ENCODE measurements around the gene SUN1.

The SUN1 gene

GRCh38 chr7:833601-834258 is 1.5 kb downstream of the SUN1 start (continued):
- TF ChIP-seq CSDC2 (CRISPR knock-in tag; IDR thresholded peaks at IDR 0.05) (no peak), SNAI2 (CRISPR knock-in tag; IDR thresholded peaks at IDR 0.05) (no peak), ZFP30 (CRISPR knock-in tag; IDR thresholded peaks at IDR 0.05) (no peak), ZNF70 (CRISPR knock-in tag; IDR thresholded peaks at IDR 0.05) (no peak), TCF4 (CRISPR knock-in tag; IDR thresholded peaks at IDR 0.05; ENCODE audit: borderline replicate concordance) (no peak), ARNTL (CRISPR knock-in tag; IDR thresholded peaks at IDR 0.05; ENCODE audit: borderline replicate concordance, low read depth) (no peak)

GRCh38 chr7:834277-834676 is 2.0 kb downstream of the SUN1 start:
- no peak for ATAC-seq
- TF ChIP-seq ZNF565 (CRISPR knock-in tag; conservative IDR thresholded peaks at IDR 0.05; ENCODE audit: low read depth) (no peak), ZNF70 (CRISPR knock-in tag; IDR thresholded peaks at IDR 0.05) (no peak), TSHZ2 (CRISPR knock-in tag; IDR thresholded peaks at IDR 0.05) (no peak), ZFP3 (CRISPR knock-in tag; IDR thresholded peaks at IDR 0.05) (no peak)

GRCh38 chr7:835021-835420 is 2.7 kb downstream of the SUN1 start:
- no peak for ATAC-seq
- no peak for TF ChIP-seq PPARA (CRISPR knock-in tag; IDR thresholded peaks at IDR 0.05; ENCODE audit: borderline replicate concordance)
- no peak for TF ChIP-seq ZNF565 (CRISPR knock-in tag; conservative IDR thresholded peaks at IDR 0.05; ENCODE audit: low read depth)
- TF ChIP-seq ZC3H10 (CRISPR knock-in tag; IDR thresholded peaks at IDR 0.05): no peak

GRCh38 chr7:835485-836401 is 3.5 kb downstream of the SUN1 start:
- TF ChIP-seq PATZ1 (CRISPR knock-in tag; IDR thresholded peaks at IDR 0.05; ENCODE audit: borderline replicate concordance) (no peak), OSR1 (CRISPR knock-in tag; IDR thresholded peaks at IDR 0.05) (no peak), CSDC2 (CRISPR knock-in tag; IDR thresholded peaks at IDR 0.05) (no peak), RARB (CRISPR knock-in tag; IDR thresholded peaks at IDR 0.05) (no peak), TOX (CRISPR knock-in tag; IDR thresholded peaks at IDR 0.05; ENCODE audit: borderline replicate concordance) (no peak), GLIS3 (CRISPR knock-in tag; IDR thresholded peaks at IDR 0.05) (no peak), ZNF8 (CRISPR knock-in tag; IDR thresholded peaks at IDR 0.05) (no peak), ZFP30 (CRISPR knock-in tag; IDR thresholded peaks at IDR 0.05) (no peak)
- no peak for ATAC-seq

GRCh38 chr7:836429-836828 is 4.2 kb downstream of the SUN1 start:
- no peak for TF ChIP-seq PPARA (CRISPR knock-in tag; IDR thresholded peaks at IDR 0.05; ENCODE audit: borderline replicate concordance)
- TF ChIP-seq GLIS3 (CRISPR knock-in tag; IDR thresholded peaks at IDR 0.05): no peak
- TF ChIP-seq ZNF8 (CRISPR knock-in tag; IDR thresholded peaks at IDR 0.05): no peak
- no peak for TF ChIP-seq ZNF70 (CRISPR knock-in tag; IDR thresholded peaks at IDR 0.05)
- TF ChIP-seq CSDC2 (CRISPR knock-in tag; IDR thresholded peaks at IDR 0.05): no peak
- TF ChIP-seq ZFP3 (CRISPR knock-in tag; IDR thresholded peaks at IDR 0.05): no peak
- no peak for TF ChIP-seq ZC3H10 (CRISPR knock-in tag; IDR thresholded peaks at IDR 0.05)
- no peak for TF ChIP-seq OSR1 (CRISPR knock-in tag; IDR thresholded peaks at IDR 0.05)
- TF ChIP-seq POU6F1 (CRISPR knock-in tag; IDR thresholded peaks at IDR 0.05; ENCODE audit: borderline replicate concordance, low read depth): no peak
- ATAC-seq: peak; percentile 55

All from SK-N-SH treated with all-trans-retinoic acid at 6 μM for 48 hours (cell line).